Measurements from ENCODE around the gene PLCL2. TPM values are rescaled to one million over a fixed set of nuclear protein-coding genes. Genes with fewer than 3 reads are reported as not detected.

PLCL2 gene
- polyA plus RNA-seq, 1 experiment = 1.9 TPM

GRCh38 chr3:17074559-17074958 lies 189.8 kb downstream of the PLCL2 start:
- ChIA-PET POLR2A (no interaction called here), CTCF (no interaction called here)
- no peaks in the 10 kb centered on the region for H3K27me3 ChIP-seq (ENCODE audit: control insufficient read depth, insufficient read depth, low read length)
- no peaks in the 10 kb centered on the region for H3K36me3 ChIP-seq (ENCODE audit: control insufficient read depth, insufficient read depth, low read length)
- no peak overlapping the region for H3K4me3 ChIP-seq (ENCODE audit: low read depth, low read length)
- no peak for DNase-seq (ENCODE audit: low read depth)
- TF ChIP-seq, protein P1, sequence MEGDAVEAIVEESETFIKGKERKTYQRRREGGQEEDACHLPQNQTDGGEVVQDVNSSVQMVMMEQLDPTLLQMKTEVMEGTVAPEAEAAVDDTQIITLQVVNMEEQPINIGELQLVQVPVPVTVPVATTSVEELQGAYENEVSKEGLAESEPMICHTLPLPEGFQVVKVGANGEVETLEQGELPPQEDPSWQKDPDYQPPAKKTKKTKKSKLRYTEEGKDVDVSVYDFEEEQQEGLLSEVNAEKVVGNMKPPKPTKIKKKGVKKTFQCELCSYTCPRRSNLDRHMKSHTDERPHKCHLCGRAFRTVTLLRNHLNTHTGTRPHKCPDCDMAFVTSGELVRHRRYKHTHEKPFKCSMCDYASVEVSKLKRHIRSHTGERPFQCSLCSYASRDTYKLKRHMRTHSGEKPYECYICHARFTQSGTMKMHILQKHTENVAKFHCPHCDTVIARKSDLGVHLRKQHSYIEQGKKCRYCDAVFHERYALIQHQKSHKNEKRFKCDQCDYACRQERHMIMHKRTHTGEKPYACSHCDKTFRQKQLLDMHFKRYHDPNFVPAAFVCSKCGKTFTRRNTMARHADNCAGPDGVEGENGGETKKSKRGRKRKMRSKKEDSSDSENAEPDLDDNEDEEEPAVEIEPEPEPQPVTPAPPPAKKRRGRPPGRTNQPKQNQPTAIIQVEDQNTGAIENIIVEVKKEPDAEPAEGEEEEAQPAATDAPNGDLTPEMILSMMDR (IDR thresholded peaks at IDR 0.05; ENCODE audit: insufficient read depth, low read depth, low read length) = no peak

DNA sequence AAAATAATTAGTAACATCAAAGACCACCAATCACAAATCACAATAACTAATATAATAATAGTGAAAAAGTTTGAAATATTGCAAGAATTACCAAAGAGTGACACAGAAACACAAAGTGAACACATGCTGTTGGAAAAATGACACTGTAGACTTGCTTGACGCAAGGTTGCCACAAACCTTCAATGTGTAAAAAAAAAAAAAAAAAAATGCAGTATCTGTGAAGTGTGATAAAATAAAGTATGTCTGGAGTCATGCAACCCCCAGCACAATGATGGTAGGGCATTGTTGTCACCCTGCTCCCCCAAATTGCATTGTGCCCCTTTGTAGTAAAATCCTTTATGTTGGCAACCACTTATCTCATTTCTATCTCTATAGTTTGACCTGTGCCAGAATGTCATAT lies 190.6 kb downstream of the PLCL2 start:
- ChIA-PET POLR2A (no interaction called here), CTCF (no interaction called here)
- no peak for DNase-seq (ENCODE audit: low read depth)
- Histone ChIP-seq H3K4me3 (ENCODE audit: low read depth, low read length) (no peak overlapping the region), H3K27me3 (ENCODE audit: control insufficient read depth, insufficient read depth, low read length) (no peaks in the 10 kb centered on the region), H3K36me3 (ENCODE audit: control insufficient read depth, insufficient read depth, low read length) (no peaks in the 10 kb centered on the region)
- TF ChIP-seq, protein P1 (IDR thresholded peaks at IDR 0.05; ENCODE audit: insufficient read depth, low read depth, low read length) = no peak

- CTCF ChIA-PET = no interaction called here
- no peaks in the 10 kb centered on the region for H3K36me3 ChIP-seq (ENCODE audit: control insufficient read depth, insufficient read depth, low read length)
- no peak overlapping the region for H3K4me3 ChIP-seq (ENCODE audit: low read depth, low read length)
- H3K27me3 ChIP-seq (ENCODE audit: control insufficient read depth, insufficient read depth, low read length) = no peaks in the 10 kb centered on the region
- TF ChIP-seq, protein P1 (IDR thresholded peaks at IDR 0.05; ENCODE audit: insufficient read depth, low read depth, low read length) = no peak
- no peak for DNase-seq (ENCODE audit: low read depth)
- POLR2A ChIA-PET = no interaction called here
Observed at GRCh38 chr3:17075907-17076306, 191.2 kb downstream of the PLCL2 start.

GRCh38 chr3:17076940-17077605 lies 192.3 kb downstream of the PLCL2 start:
- CTCF ChIA-PET = no interaction called here
- no peak overlapping the region for H3K4me3 ChIP-seq (ENCODE audit: low read depth, low read length)
- no peak for DNase-seq (ENCODE audit: low read depth)
- H3K36me3 ChIP-seq (ENCODE audit: control insufficient read depth, insufficient read depth, low read length) = no peaks in the 10 kb centered on the region
- no peaks in the 10 kb centered on the region for H3K27me3 ChIP-seq (ENCODE audit: control insufficient read depth, insufficient read depth, low read length)
- POLR2A ChIA-PET = no interaction called here
- TF ChIP-seq, protein P1 (IDR thresholded peaks at IDR 0.05; ENCODE audit: insufficient read depth, low read depth, low read length) = no peak

DNA sequence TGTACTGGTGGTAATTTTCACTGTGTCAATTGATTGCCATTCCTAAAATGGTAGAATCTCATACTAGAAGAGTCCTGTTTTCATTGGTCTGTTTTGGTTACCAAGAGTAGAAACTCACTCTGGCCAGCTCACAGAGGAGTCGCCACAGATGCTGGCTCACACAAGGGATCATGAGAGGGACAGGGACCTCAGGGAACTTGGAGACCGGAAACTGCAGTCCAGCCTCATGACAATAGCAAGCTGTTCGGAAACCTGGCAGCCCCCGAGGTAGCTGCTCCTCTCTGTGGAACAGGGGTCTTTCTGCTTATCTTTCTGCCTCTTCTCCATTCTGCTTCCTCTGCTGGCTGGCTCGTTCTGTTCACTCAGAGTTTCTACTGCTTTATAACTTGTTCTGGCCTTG lies 192.9 kb downstream of the PLCL2 start:
- H3K27me3 ChIP-seq (ENCODE audit: control insufficient read depth, insufficient read depth, low read length) = no peaks in the 10 kb centered on the region
- TF ChIP-seq, protein P1 (IDR thresholded peaks at IDR 0.05; ENCODE audit: insufficient read depth, low read depth, low read length) = no peak
- H3K4me3 ChIP-seq (ENCODE audit: low read depth, low read length) = no peak overlapping the region
- ChIA-PET CTCF (no interaction called here), POLR2A (no interaction called here)
- DNase-seq (ENCODE audit: low read depth) = no peak
- H3K36me3 ChIP-seq (ENCODE audit: control insufficient read depth, insufficient read depth, low read length) = no peaks in the 10 kb centered on the region
